ENCODE data around the gene ISCA2.

DNA sequence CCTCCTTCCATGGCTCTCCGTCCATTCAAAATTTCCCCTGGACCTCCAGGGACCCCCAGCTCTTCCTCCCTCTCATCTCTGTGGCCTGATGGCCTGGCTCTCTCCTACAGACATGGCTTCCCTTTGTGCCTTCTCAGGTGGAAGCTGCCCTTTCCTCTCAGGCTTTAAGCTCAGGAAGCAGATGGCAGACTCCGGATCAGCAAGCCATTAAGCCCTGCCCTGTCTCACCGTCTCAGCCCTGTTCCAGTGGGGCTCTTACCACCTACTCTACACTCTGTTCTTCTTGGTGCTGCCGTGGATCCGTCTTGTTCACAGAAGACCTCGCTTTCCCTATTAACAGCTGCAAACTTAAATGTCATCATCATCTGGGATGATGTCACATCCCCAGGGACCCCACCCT, 33.6 kb upstream of the ISCA2 start:
- TF ChIP-seq, protein P1, sequence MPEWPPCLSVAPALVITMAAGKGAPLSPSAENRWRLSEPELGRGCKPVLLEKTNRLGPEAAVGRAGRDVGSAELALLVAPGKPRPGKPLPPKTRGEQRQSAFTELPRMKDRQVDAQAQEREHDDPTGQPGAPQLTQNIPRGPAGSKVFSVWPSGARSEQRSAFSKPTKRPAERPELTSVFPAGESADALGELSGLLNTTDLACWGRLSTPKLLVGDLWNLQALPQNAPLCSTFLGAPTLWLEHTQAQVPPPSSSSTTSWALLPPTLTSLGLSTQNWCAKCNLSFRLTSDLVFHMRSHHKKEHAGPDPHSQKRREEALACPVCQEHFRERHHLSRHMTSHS (tag by site-specific recombination; IDR thresholded peaks at IDR 0.05), result no peak
- TF ChIP-seq, protein P2, sequence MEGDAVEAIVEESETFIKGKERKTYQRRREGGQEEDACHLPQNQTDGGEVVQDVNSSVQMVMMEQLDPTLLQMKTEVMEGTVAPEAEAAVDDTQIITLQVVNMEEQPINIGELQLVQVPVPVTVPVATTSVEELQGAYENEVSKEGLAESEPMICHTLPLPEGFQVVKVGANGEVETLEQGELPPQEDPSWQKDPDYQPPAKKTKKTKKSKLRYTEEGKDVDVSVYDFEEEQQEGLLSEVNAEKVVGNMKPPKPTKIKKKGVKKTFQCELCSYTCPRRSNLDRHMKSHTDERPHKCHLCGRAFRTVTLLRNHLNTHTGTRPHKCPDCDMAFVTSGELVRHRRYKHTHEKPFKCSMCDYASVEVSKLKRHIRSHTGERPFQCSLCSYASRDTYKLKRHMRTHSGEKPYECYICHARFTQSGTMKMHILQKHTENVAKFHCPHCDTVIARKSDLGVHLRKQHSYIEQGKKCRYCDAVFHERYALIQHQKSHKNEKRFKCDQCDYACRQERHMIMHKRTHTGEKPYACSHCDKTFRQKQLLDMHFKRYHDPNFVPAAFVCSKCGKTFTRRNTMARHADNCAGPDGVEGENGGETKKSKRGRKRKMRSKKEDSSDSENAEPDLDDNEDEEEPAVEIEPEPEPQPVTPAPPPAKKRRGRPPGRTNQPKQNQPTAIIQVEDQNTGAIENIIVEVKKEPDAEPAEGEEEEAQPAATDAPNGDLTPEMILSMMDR (tag by site-specific recombination; IDR thresholded peaks at IDR 0.05), result no peak
- TF ChIP-seq, protein P3, sequence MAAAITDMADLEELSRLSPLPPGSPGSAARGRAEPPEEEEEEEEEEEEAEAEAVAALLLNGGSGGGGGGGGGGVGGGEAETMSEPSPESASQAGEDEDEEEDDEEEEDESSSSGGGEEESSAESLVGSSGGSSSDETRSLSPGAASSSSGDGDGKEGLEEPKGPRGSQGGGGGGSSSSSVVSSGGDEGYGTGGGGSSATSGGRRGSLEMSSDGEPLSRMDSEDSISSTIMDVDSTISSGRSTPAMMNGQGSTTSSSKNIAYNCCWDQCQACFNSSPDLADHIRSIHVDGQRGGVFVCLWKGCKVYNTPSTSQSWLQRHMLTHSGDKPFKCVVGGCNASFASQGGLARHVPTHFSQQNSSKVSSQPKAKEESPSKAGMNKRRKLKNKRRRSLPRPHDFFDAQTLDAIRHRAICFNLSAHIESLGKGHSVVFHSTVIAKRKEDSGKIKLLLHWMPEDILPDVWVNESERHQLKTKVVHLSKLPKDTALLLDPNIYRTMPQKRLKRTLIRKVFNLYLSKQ (tag by site-specific recombination; IDR thresholded peaks at IDR 0.05; ENCODE audit: borderline replicate concordance), result no peak
- TF ChIP-seq, protein P4, sequence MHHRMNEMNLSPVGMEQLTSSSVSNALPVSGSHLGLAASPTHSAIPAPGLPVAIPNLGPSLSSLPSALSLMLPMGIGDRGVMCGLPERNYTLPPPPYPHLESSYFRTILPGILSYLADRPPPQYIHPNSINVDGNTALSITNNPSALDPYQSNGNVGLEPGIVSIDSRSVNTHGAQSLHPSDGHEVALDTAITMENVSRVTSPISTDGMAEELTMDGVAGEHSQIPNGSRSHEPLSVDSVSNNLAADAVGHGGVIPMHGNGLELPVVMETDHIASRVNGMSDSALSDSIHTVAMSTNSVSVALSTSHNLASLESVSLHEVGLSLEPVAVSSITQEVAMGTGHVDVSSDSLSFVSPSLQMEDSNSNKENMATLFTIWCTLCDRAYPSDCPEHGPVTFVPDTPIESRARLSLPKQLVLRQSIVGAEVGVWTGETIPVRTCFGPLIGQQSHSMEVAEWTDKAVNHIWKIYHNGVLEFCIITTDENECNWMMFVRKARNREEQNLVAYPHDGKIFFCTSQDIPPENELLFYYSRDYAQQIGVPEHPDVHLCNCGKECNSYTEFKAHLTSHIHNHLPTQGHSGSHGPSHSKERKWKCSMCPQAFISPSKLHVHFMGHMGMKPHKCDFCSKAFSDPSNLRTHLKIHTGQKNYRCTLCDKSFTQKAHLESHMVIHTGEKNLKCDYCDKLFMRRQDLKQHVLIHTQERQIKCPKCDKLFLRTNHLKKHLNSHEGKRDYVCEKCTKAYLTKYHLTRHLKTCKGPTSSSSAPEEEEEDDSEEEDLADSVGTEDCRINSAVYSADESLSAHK (tag by site-specific recombination; IDR thresholded peaks at IDR 0.05), result no peak
- TF ChIP-seq ZNF24 (tag by site-specific recombination; IDR thresholded peaks at IDR 0.05), result no peak
- no peak for TF ChIP-seq ZNF660 (tag by site-specific recombination; IDR thresholded peaks at IDR 0.05)
- TF ChIP-seq, protein P5, sequence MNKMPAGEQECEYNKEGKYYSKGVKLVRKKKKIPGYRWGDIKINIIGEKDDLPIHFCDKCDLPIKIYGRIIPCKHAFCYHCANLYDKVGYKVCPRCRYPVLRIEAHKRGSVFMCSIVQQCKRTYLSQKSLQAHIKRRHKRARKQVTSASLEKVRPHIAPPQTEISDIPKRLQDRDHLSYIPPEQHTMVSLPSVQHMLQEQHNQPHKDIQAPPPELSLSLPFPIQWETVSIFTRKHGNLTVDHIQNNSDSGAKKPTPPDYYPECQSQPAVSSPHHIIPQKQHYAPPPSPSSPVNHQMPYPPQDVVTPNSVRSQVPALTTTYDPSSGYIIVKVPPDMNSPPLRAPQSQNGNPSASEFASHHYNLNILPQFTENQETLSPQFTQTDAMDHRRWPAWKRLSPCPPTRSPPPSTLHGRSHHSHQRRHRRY (tag by site-specific recombination; IDR thresholded peaks at IDR 0.05), result no peak
- no peak for TF ChIP-seq ZNF132 (tag by site-specific recombination; IDR thresholded peaks at IDR 0.05; ENCODE audit: borderline replicate concordance)
- no peak for TF ChIP-seq ZNF76 (tag by site-specific recombination; IDR thresholded peaks at IDR 0.05; ENCODE audit: borderline replicate concordance, low read depth)
- TF ChIP-seq, protein P6, sequence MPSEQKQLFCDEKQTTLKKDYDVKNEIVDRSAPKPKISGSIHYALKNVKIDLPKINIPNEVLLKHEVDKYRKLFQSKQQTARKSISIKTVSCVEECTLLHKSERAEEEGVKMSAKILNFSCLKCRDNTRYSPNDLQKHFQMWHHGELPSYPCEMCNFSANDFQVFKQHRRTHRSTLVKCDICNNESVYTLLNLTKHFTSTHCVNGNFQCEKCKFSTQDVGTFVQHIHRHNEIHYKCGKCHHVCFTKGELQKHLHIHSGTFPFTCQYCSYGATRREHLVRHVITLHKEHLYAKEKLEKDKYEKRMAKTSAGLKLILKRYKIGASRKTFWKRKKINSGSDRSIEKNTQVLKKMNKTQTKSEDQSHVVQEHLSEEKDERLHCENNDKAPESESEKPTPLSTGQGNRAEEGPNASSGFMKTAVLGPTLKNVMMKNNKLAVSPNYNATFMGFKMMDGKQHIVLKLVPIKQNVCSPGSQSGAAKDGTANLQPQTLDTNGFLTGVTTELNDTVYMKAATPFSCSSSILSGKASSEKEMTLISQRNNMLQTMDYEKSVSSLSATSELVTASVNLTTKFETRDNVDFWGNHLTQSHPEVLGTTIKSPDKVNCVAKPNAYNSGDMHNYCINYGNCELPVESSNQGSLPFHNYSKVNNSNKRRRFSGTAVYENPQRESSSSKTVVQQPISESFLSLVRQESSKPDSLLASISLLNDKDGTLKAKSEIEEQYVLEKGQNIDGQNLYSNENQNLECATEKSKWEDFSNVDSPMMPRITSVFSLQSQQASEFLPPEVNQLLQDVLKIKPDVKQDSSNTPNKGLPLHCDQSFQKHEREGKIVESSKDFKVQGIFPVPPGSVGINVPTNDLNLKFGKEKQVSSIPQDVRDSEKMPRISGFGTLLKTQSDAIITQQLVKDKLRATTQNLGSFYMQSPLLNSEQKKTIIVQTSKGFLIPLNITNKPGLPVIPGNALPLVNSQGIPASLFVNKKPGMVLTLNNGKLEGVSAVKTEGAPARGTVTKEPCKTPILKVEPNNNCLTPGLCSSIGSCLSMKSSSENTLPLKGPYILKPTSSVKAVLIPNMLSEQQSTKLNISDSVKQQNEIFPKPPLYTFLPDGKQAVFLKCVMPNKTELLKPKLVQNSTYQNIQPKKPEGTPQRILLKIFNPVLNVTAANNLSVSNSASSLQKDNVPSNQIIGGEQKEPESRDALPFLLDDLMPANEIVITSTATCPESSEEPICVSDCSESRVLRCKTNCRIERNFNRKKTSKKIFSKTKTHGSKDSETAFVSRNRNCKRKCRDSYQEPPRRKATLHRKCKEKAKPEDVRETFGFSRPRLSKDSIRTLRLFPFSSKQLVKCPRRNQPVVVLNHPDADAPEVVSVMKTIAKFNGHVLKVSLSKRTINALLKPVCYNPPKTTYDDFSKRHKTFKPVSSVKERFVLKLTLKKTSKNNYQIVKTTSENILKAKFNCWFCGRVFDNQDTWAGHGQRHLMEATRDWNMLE (tag by site-specific recombination; conservative IDR thresholded peaks at IDR 0.05; ENCODE audit: low read depth), result no peak
- no peak for TF ChIP-seq ZNF792 (tag by site-specific recombination; IDR thresholded peaks at IDR 0.05)
